HepG2 (cell line): ENCODE results near the gene IQCN. TPM values are rescaled to one million over a fixed set of nuclear protein-coding genes. Genes with fewer than 3 reads are reported as not detected.

Experiments used
- AKAP8 ChIP-seq: sonication (generic); formaldehyde crosslinking; IDR thresholded peaks from 2 replicates; pipeline ENCODE4 v1.5.1; 2020; ENCODE audit warnings: mild to moderate bottlenecking, missing genetic modification reagents
- ATF5 ChIP-seq: sonication (generic); formaldehyde crosslinking; IDR thresholded peaks from 2 replicates; pipeline ENCODE4 v1.4.0; 2020; ENCODE audit warnings: mild to moderate bottlenecking, low read depth, missing genetic modification reagents
- CEBPB ChIP-seq: IDR thresholded peaks from 2 replicates; pipeline ENCODE4 v1.6.1; 2011; ENCODE audit warnings: low read depth, low read length, improper control_type of control experiment, borderline replicate concordance
- MTERF4 ChIP-seq: sonication (generic); formaldehyde crosslinking; IDR thresholded peaks from 2 replicates; pipeline ENCODE4 v1.8.0; 2023; ENCODE audit warnings: mild to moderate bottlenecking, missing genetic modification reagents
- NCOA2 ChIP-seq: sonication (generic); formaldehyde crosslinking; IDR thresholded peaks from 2 replicates; pipeline ENCODE4 v1.8.0; 2022; ENCODE audit warnings: inconsistent platforms
- NCOR1 ChIP-seq: fragments of 200-600 bp; sonication (generic); IDR thresholded peaks from 2 replicates; pipeline ENCODE4 v1.7.0; 2017; ENCODE audit warnings: antibody characterized with exemption, low read length, borderline replicate concordance
- NFE2 ChIP-seq: sonication (generic); formaldehyde crosslinking; IDR thresholded peaks from 2 replicates; pipeline ENCODE4 v1.4.0; 2020; ENCODE audit warnings: missing genetic modification reagents
- NR2F1 ChIP-seq, 2 experiments: fragments of 450-650 bp in 1 of 2; formaldehyde crosslinking in 1 of 2; IDR thresholded peaks; 2 replicates each; pipeline versions ENCODE4 v1.5.0 to v1.6.1; 2016 to 2020; ENCODE audit warnings: mild to moderate bottlenecking in 1 of 2, missing compliant biosample characterization in 1 of 2, missing genetic modification reagents in 1 of 2, moderate library complexity in 1 of 2
- PAF1 ChIP-seq: IDR thresholded peaks from 2 replicates; pipeline ENCODE4 v1.6.1; 2016; ENCODE audit warnings: missing genetic modification reagents, missing compliant biosample characterization
- PATZ1 ChIP-seq: sonication (generic); formaldehyde crosslinking; IDR thresholded peaks from 2 replicates; pipeline ENCODE4 v1.4.0; 2020; ENCODE audit warnings: missing genetic modification reagents
- PRDM4 ChIP-seq: sonication (generic); formaldehyde crosslinking; IDR thresholded peaks from 2 replicates; pipeline ENCODE4 v1.9.0; 2021; ENCODE audit warnings: missing genetic modification reagents, borderline replicate concordance
- SOX13 ChIP-seq, 3 experiments: fragments of 450-650 bp in 1 of 3; sonication (generic) in 1 of 3; formaldehyde crosslinking in 1 of 3; IDR thresholded peaks in 2 of 3; conservative IDR thresholded peaks in 1 of 3; 2 replicates each; pipeline versions ENCODE4 v1.5.0 to v1.6.1; 2016 to 2020; ENCODE audit warnings: antibody characterized with exemption in 1 of 3, mild to moderate bottlenecking in 1 of 3, missing compliant biosample characterization in 1 of 3, missing genetic modification reagents in 1 of 3, moderate library complexity in 1 of 3
- SP4 ChIP-seq: sonication (generic); formaldehyde crosslinking; IDR thresholded peaks from 2 replicates; pipeline ENCODE4 v1.8.1; 2023; ENCODE audit warnings: mild to moderate bottlenecking, missing genetic modification reagents
- ZFY ChIP-seq: sonication (generic); formaldehyde crosslinking; IDR thresholded peaks from 2 replicates; pipeline ENCODE4 v1.4.0; 2020; ENCODE audit warnings: missing genetic modification reagents
- ZNF773 ChIP-seq: sonication (generic); formaldehyde crosslinking; IDR thresholded peaks from 2 replicates; pipeline ENCODE4 v1.4.0; 2020; ENCODE audit warnings: missing genetic modification reagents, borderline replicate concordance
- ZNF780A ChIP-seq: sonication (generic); formaldehyde crosslinking; IDR thresholded peaks from 2 replicates; pipeline ENCODE4 v1.8.0; 2022; ENCODE audit warnings: mild to moderate bottlenecking, missing genetic modification reagents, moderate library complexity
- ZSCAN9 ChIP-seq: IDR thresholded peaks from 2 replicates; pipeline ENCODE4 v1.6.1; 2016; ENCODE audit warnings: borderline replicate concordance
- polyA plus RNA-seq, 8 experiments: library from polyadenylated mRNA; depleted of rRNA in 3 of 8; stranded (reverse) in 7 of 8; unstranded in 1 of 8; fragments of >200 nt; fragmentation: Illumina TruSeq in 4 of 8; extraction: Trizol in 4 of 8; gene quantifications; 2 replicates each; pipeline versions ENCODE4 v1.2.1 to v1.2.3, GENCODE V29; 2011 to 2016; ENCODE audit warnings: low read depth in 4 of 8, missing spikeins in 1 of 8, mixed read lengths in 1 of 8; ENCODE audit not compliant: insufficient read depth in 1 of 8
- total RNA-seq, 5 experiments: library from RNA; depleted of rRNA; stranded (reverse); fragments of >200 nt; fragmentation: Illumina TruSeq; extraction: Trizol; gene quantifications; 2 replicates each; pipeline ENCODE4 v1.2.3, GENCODE V29; 2016; ENCODE audit warnings: low read depth in 1 of 5

The IQCN gene
- total and polyA plus RNA-seq, 2 of the 13 experiments (the other 11 are each of a cell fraction or from before 2014, with no cell fraction given): 0.04 to 0.18 TPM

GRCh38 chr19:18282788-18283141, 8.5 kb upstream of the IQCN start (continued):
- TF ChIP-seq CEBPB (no peak), NR2F1 (CRISPR knock-in tag; IDR thresholded peaks at IDR 0.05) (peak; percentile 20 to 26; a peak in 1 of 4 replicates), ATF5 (CRISPR knock-in tag) (no peak), ZNF780A (CRISPR knock-in tag) (0 out of 2 replicates have a peak, but pooled peaks have one; percentile 21), MTERF4 (CRISPR knock-in tag) (peak; percentile 18; the same call in 1 of the 2 replicates), PAF1 (no peak), ZSCAN9 (CRISPR knock-in tag) (no peak; the same call in 1 of the 2 replicates), NFE2 (no peak), ZNF773 (CRISPR knock-in tag) (no peak), PATZ1 (CRISPR knock-in tag) (peak; percentile 60), NCOR1 (0 out of 2 replicates have a peak, but pooled peaks have one; percentile 38), PRDM4 (CRISPR knock-in tag) (no peak), ZFY (CRISPR knock-in tag) (no peak), SP4 (no peak), SOX13 (IDR thresholded peaks at IDR 0.05) (no peak), SOX13 (CRISPR knock-in tag; conservative IDR thresholded peaks at IDR 0.05 in 1 of 2, IDR thresholded peaks at IDR 0.05 in 1 of 2) (peak in 1 of 2 experiments; percentile 49; a peak in 2 of 4 replicates), NCOA2 (peak; percentile 42; the same call in 1 of the 2 replicates), AKAP8 (CRISPR knock-in tag) (no peak)
